HCT116 (cell line): ENCODE results near the gene MYO3B.

Experiments used
- CTCF ChIP-seq, 3 experiments: fragments of 200-600 bp in 1 of 3; sonication (generic) in 1 of 3; IDR thresholded peaks in 2 of 3; conservative IDR thresholded peaks in 1 of 3; 2 replicates each; pipeline ENCODE4 v1.5.1; 2012 to 2017; ENCODE audit warnings: low read depth in 2 of 3, low read length in 2 of 3, antibody characterized with exemption in 1 of 3, borderline replicate concordance in 1 of 3, control low read depth in 1 of 3, mild to moderate bottlenecking in 1 of 3, mixed read lengths in 1 of 3, mixed run types in 1 of 3, moderate library complexity in 1 of 3; ENCODE audit not compliant: insufficient read depth in 1 of 3
- EGR1 ChIP-seq: IDR thresholded peaks from 2 replicates; pipeline ENCODE4 v1.6.1; 2012; ENCODE audit warnings: low read depth
- ELF1 ChIP-seq: IDR thresholded peaks from 2 replicates; pipeline ENCODE4 v1.6.1; 2012; ENCODE audit warnings: low read depth, borderline replicate concordance
- EZH2phosphoT487 ChIP-seq: fragments of 200-600 bp; IDR thresholded peaks from 2 replicates; pipeline ENCODE4 v1.6.1; 2018; ENCODE audit warnings: antibody characterized with exemption, borderline replicate concordance
- FOSL1 ChIP-seq: IDR thresholded peaks from 2 replicates; pipeline ENCODE4 v1.6.1; 2012; ENCODE audit warnings: low read depth
- MAX ChIP-seq: IDR thresholded peaks from 2 replicates; pipeline ENCODE4 v1.6.1; 2012
- POLR2A ChIP-seq: IDR thresholded peaks from 2 replicates; pipeline ENCODE4 v1.7.0; 2011; ENCODE audit warnings: borderline replicate concordance; ENCODE audit not compliant: insufficient read depth, insufficient read length; ENCODE audit errors: extremely low read depth
- POLR2AphosphoS5 ChIP-seq: IDR thresholded peaks from 2 replicates; pipeline ENCODE4 v1.6.1; 2011; ENCODE audit warnings: mild to moderate bottlenecking, low read depth, low read length, moderate library complexity
- RAD21 ChIP-seq: IDR thresholded peaks from 2 replicates; pipeline ENCODE4 v1.6.1; 2012; ENCODE audit warnings: low read depth, mild to moderate bottlenecking
- REST ChIP-seq: IDR thresholded peaks from 2 replicates; pipeline ENCODE4 v1.6.1; 2012; ENCODE audit warnings: low read depth

GRCh38 chr2:170465241-170465640 is 287.3 kb downstream of the MYO3B start:
- TF ChIP-seq CTCF (IDR thresholded peaks at IDR 0.05 in 2 of 3, conservative IDR thresholded peaks at IDR 0.05 in 1 of 3; ENCODE audit: borderline replicate concordance in 1 of 3, insufficient read depth in 1 of 3, low read depth in 2 of 3, low read length in 2 of 3) (no peak), POLR2A (no peak), MAX (no peak), POLR2AphosphoS5 (no peak), REST (no peak), ELF1 (no peak), RAD21 (no peak), FOSL1 (no peak), EZH2phosphoT487 (no peak), EGR1 (no peak)
